Measurements from ENCODE around the gene IFNA13. TPM values are rescaled to one million over a fixed set of nuclear protein-coding genes. Genes with fewer than 3 reads are reported as not detected.

Gene IFNA13
- total RNA-seq, 1 experiment from 2014 or later = not detected

GRCh38 chr9:21402386-21403251 is 34.8 kb upstream of the IFNA13 start:
- no peak overlapping the region for H3K27ac Mint-ChIP-seq
- CTCF ChIA-PET = interaction anchor here (1.0 to 2.8 kb wide), 13 partner anchors 8 to 220 kb away, joined by 3 to 16 read pairs (median 4); no protein-coding TSS in a partner anchor
- peaks cover 5% of the 10 kb centered on the region for H3K4me1 Mint-ChIP-seq
- POLR2A ChIA-PET = interaction anchor here (1.0 kb wide), 1 partner anchor 212 kb away, joined by 4 read pairs; no protein-coding TSS in a partner anchor
- H3K27me3 Mint-ChIP-seq (ENCODE audit: low read depth) = peaks cover 43% of the 10 kb centered on the region
- no peaks in the 10 kb centered on the region for H3K9me3 Mint-ChIP-seq
- H3K36me3 Mint-ChIP-seq = no peaks in the 10 kb centered on the region
- peak; percentile 71 for DNase-seq (ENCODE audit: low spot score)
- peak; percentile 96 for ATAC-seq
- TF ChIP-seq EMX1 (CRISPR knock-in tag; IDR thresholded peaks at IDR 0.05) (no peak), FOXK1 (CRISPR knock-in tag; IDR thresholded peaks at IDR 0.05) (0 out of 2 replicates have a peak, but pooled peaks have one; percentile 24), FOXP1 (CRISPR knock-in tag; IDR thresholded peaks at IDR 0.05; ENCODE audit: borderline replicate concordance) (peak; percentile 52), MXD4 (CRISPR knock-in tag; IDR thresholded peaks at IDR 0.05; ENCODE audit: borderline replicate concordance) (0 out of 2 replicates have a peak, but pooled peaks have one; percentile 11), PRRX2 (CRISPR knock-in tag; IDR thresholded peaks at IDR 0.05) (0 out of 2 replicates have a peak, but pooled peaks have one; percentile 36), FOXP4 (CRISPR knock-in tag; IDR thresholded peaks at IDR 0.05) (0 out of 2 replicates have a peak, but pooled peaks have one; percentile 41)
- TF ChIP-seq, protein P1, sequence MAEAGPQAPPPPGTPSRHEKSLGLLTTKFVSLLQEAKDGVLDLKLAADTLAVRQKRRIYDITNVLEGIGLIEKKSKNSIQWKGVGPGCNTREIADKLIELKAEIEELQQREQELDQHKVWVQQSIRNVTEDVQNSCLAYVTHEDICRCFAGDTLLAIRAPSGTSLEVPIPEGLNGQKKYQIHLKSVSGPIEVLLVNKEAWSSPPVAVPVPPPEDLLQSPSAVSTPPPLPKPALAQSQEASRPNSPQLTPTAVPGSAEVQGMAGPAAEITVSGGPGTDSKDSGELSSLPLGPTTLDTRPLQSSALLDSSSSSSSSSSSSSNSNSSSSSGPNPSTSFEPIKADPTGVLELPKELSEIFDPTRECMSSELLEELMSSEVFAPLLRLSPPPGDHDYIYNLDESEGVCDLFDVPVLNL (CRISPR knock-in tag; IDR thresholded peaks at IDR 0.05; ENCODE audit: borderline replicate concordance, low read depth) = no peak
- TF ChIP-seq, protein P2, sequence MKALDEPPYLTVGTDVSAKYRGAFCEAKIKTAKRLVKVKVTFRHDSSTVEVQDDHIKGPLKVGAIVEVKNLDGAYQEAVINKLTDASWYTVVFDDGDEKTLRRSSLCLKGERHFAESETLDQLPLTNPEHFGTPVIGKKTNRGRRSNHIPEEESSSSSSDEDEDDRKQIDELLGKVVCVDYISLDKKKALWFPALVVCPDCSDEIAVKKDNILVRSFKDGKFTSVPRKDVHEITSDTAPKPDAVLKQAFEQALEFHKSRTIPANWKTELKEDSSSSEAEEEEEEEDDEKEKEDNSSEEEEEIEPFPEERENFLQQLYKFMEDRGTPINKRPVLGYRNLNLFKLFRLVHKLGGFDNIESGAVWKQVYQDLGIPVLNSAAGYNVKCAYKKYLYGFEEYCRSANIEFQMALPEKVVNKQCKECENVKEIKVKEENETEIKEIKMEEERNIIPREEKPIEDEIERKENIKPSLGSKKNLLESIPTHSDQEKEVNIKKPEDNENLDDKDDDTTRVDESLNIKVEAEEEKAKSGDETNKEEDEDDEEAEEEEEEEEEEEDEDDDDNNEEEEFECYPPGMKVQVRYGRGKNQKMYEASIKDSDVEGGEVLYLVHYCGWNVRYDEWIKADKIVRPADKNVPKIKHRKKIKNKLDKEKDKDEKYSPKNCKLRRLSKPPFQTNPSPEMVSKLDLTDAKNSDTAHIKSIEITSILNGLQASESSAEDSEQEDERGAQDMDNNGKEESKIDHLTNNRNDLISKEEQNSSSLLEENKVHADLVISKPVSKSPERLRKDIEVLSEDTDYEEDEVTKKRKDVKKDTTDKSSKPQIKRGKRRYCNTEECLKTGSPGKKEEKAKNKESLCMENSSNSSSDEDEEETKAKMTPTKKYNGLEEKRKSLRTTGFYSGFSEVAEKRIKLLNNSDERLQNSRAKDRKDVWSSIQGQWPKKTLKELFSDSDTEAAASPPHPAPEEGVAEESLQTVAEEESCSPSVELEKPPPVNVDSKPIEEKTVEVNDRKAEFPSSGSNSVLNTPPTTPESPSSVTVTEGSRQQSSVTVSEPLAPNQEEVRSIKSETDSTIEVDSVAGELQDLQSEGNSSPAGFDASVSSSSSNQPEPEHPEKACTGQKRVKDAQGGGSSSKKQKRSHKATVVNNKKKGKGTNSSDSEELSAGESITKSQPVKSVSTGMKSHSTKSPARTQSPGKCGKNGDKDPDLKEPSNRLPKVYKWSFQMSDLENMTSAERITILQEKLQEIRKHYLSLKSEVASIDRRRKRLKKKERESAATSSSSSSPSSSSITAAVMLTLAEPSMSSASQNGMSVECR (CRISPR knock-in tag; IDR thresholded peaks at IDR 0.05; ENCODE audit: borderline replicate concordance) = no peak
- H3K4me3 Mint-ChIP-seq = peak overlapping the region; percentile 81

DNA sequence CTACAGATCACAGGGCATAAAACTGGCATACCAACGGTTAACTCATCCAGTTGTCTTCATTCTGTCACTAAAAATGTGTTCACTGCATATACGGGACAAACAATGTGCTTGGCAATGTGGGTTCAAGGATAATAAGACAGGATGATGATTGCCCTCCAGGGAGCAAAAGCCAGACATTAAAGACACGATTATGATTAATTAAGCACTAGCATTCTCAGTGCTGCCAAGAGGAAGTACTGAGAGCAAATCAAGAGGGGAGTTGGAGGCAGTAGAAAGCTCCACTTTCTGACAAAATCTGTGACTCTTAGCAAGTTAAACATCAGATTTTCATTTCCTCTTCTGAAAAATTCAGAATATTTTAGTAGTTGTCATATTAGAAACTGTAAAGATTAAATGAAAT is 32.1 kb upstream of the IFNA13 start:
- ATAC-seq (no peak), DNase-seq (ENCODE audit: low spot score) (no peak)
- no peak overlapping the region for H3K27ac Mint-ChIP-seq
- H3K4me1 Mint-ChIP-seq = peaks cover 7% of the 10 kb centered on the region
- H3K36me3 Mint-ChIP-seq = no peaks in the 10 kb centered on the region
- H3K27me3 Mint-ChIP-seq (ENCODE audit: low read depth) = peaks cover 66% of the 10 kb centered on the region
- no peaks in the 10 kb centered on the region for H3K9me3 Mint-ChIP-seq
- TF ChIP-seq RELA (CRISPR knock-in tag; IDR thresholded peaks at IDR 0.05; ENCODE audit: borderline replicate concordance) = no peak
- TF ChIP-seq CBFB (CRISPR knock-in tag; IDR thresholded peaks at IDR 0.05; ENCODE audit: low read depth) = no peak
- TF ChIP-seq E2F1 (CRISPR knock-in tag; IDR thresholded peaks at IDR 0.05) = no peak
- H3K4me3 Mint-ChIP-seq = no peak overlapping the region
- CTCF ChIA-PET = no interaction called here
- POLR2A ChIA-PET = no interaction called here
